NCI-H146 treated with DMSO at 0.1 percent for 48 hours (cell line): ENCODE data around the gene CAVIN3.

Experiments used
- DNase-seq: peaks from one replicate; lab custom pipeline; 2025; ENCODE audit not compliant: unreplicated experiment; lab: John Stamatoyannopoulos, UW

Gene CAVIN3

GRCh38 chr11:6270584-6271246 is 49.6 kb downstream of the CAVIN3 start:
- no peak for DNase-seq

GRCh38 chr11:6269994-6270393 is 50.3 kb downstream of the CAVIN3 start:
- DNase-seq: no peak
